GM19467 (cell line): ENCODE data around the gene THSD8.

ENCODE experiments used
- ATAC-seq: cut with Tn5 transposase; IDR thresholded peaks from one replicate; pipeline ENCODE4 v1.9.1; 2021; ENCODE audit warnings: mild to moderate bottlenecking, moderate library complexity; ENCODE audit not compliant: unreplicated experiment

Gene THSD8

DNA sequence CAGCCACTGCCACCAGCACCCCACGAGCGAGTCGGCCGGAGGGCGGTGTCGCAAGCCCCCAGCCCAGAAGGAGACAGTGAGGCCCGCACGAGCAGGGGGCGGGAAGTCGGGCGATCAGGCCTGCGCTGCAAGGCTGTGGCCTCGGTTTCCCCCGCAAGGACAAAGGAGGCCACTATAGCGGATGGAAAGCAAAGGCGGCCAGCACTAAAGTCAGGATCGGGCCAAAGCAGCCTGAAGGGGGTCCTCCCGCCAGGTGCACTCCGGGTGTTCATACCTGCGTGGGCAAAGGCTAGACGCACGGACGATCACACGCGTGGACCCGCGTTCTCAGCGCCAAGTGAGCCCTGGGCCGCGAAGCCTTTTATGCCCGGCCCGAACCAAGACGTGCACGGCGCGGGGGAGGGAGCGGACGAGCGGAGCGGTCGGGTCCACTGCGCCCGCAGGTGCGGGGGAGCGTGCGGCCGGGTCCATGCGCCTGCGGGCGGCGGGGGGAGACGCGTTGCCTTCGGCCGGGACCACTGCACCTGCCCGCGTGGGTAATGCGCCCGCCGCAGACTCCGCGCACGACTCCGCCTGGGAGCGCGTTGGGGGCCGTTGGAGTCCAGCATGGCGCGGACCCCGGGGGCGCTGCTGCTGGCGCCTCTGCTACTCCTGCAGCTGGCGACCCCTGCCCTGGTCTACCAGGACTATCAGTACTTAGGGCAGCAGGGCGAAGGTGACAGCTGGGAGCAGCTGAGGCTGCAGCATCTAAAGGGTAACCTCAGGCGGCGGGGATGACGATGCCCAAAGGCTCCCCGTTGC lies at the start of gene THSD8, which contains the start of gene PRDX2:
Gene THSD8, plus strand, starts transcription at position 604 of the 801 bp plus-strand sequence. Its CDS starts 3 bp downstream, at position 607.
Gene PRDX2, minus strand, starts transcription at position 335 of the 801 bp plus-strand sequence. CDS start 539 bp downstream, outside the sequence.
- no peak for ATAC-seq

GRCh38 chr19:12754465-12755196 lies 47.2 kb upstream of the THSD8 start:
- no peak for ATAC-seq

GRCh38 chr19:12756150-12756883 lies 45.6 kb upstream of the THSD8 start:
- no peak for ATAC-seq

DNA sequence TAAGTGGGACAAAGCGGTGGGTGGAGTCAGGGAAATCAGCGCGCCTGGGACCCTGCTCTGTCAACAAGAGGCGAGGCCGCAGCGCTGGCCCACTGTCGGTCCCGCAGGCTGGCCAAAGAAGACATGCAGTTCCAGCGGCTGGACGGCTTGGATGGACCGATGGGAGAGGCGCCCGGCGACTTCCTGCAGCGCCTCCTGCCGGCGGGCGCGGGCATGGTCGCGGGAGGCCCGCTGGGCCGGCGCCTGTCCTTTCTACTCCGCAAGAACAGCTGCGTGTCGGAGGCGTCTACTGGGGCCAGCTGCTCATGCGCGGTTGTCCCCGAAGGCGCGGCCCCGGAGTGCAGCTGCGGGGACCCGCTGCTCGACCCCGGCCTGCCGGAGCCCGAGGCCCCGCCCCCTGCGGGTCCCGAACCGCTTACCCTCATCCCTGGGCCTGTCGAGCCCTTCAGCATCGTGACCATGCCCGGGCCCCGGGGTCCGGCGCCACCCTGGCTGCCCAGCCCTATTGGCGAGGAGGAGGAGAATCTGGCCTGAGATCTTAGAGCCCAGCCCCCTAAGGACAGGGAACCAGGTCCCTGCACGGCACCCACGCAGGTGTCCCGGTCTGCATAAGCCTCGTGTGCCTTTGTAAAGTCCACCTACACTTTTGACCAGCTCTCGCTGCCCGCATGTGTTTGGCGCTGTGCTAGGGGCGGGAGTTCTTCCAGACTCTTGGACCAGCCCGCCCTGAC lies 44.2 kb upstream of the THSD8 start:
- ATAC-seq = no peak

DNA sequence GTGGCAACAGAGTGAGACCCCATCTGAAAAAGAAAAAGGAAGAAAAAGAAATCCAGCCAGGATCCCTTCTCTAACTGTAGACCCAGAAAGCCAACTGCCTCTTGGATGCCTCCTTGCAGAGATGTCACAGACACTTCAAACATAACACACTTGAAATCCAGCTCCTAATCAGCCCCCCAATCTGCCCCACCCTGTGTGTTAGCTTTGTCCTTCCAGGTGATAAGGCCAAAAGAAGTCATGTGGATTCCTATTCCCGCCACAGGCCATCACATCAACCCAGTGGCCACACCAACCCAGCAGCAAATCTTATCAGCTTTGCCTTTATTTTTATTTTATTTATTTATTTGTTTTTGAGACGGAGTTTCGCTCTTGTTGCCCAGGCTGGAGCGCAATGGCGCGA lies 42.2 kb upstream of the THSD8 start:
- ATAC-seq = no peak

DNA sequence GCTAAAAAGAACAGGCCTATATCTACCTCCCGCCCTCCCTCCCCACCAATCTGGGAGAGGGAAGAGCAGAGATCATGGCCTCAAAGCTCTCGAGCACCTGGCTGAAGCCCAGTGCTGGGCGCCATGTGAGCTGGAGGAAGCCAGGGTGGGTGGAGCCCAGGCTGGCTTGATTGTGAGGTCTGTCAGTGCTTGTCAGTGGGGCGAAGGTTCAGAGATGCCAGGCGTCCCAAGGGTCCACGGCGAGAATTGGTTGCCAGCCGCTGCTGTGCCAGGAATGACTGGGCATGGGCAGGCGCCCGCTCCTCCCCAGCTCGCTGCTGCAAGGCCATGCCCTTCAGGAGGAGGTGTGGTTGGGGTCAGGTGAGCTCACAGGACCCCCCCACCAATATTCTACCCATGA lies 38.8 kb upstream of the THSD8 start:
- ATAC-seq = no peak

DNA sequence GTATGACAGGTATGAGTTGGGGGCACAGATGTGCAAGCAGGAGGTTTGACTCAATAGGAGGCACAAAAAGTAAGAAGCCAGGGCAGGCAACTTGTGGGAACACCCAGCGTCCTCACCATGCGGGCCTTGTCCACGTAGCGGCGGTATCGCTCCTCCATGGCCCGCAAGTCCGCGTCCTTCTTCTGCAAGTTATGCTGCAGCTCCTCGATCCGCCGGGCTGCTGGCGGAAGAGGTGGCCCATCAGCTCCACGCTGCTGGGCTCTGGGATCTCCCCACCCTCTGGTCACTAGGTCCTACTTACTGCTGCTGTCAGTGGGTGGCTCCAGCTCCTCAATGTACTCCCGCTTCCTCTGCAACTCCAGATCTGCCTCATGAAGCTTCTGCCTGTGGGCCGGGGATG lies 37.2 kb upstream of the THSD8 start:
- no peak for ATAC-seq

DNA sequence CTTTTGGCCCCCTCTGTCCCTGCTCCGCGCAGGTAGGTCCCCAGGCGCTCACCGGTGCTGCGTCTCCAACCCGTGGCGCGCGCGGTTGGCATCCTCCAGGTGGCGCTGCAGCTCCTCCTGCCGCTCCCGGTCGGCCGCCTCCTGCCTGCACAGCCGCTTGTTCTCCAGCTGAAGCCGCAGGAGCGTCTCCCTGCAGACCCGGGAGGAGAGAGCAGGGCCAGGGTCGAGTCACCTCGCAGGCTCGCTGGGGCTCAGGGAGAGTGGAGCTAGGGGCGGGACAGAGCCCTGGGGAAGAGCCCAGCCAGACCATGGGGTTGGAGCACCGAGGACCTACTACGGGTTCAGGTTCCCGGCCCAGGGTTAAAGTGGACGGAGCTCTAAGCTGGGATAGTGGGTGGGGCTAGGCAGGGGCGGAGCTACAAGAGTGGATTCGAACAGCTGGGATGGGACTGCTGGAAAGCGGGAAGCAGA lies 35.8 kb upstream of the THSD8 start:
- no peak for ATAC-seq

- no peak for ATAC-seq
Observed at GRCh38 chr19:12767150-12767549, 34.7 kb upstream of the THSD8 start.

- ATAC-seq = no peak
Observed at GRCh38 chr19:12767666-12768065, 34.2 kb upstream of the THSD8 start.

- no peak for ATAC-seq
Observed at GRCh38 chr19:12769689-12770088, 32.2 kb upstream of the THSD8 start.

- no peak for ATAC-seq
Observed at GRCh38 chr19:12770922-12771321, 30.9 kb upstream of the THSD8 start.

- no peak for ATAC-seq
Observed at GRCh38 chr19:12772323-12772722, 29.5 kb upstream of the THSD8 start.

- no peak for ATAC-seq
Observed at GRCh38 chr19:12773571-12773970, 28.3 kb upstream of the THSD8 start.

- ATAC-seq = no peak
Observed at GRCh38 chr19:12774588-12775555, 27.0 kb upstream of the THSD8 start, which contains the start of gene HOOK2. Gene HOOK2 (minus strand): TSS chr19:12775552. CDS start chr19:12775449, 103 bp downstream.

GRCh38 chr19:12777217-12778016 lies 24.5 kb upstream of the THSD8 start:
- peak; percentile 33 for ATAC-seq

- no peak for ATAC-seq
Observed at GRCh38 chr19:12778017-12778904, 23.6 kb upstream of the THSD8 start.

DNA sequence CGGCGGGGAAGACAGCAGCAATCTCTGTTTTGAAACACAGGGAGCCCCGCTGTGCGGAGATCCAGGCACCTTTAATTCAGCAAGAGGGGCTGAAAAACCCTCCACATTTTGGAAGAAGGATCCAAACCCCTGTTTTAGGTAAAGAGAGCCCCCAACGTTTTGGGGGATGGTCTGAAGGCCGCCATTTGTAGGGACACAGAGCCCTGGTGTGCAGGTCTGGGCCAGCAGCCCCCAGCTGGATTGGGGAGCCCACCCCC lies 23.0 kb upstream of the THSD8 start:
- no peak for ATAC-seq
